ENCODE data around the gene PKNOX2. TPM values are rescaled to one million over a fixed set of nuclear protein-coding genes. Genes with fewer than 3 reads are reported as not detected.

The PKNOX2 gene
- total and polyA plus RNA-seq, 4 donors = 0.14 to 0.29 (median 0.24) TPM

DNA sequence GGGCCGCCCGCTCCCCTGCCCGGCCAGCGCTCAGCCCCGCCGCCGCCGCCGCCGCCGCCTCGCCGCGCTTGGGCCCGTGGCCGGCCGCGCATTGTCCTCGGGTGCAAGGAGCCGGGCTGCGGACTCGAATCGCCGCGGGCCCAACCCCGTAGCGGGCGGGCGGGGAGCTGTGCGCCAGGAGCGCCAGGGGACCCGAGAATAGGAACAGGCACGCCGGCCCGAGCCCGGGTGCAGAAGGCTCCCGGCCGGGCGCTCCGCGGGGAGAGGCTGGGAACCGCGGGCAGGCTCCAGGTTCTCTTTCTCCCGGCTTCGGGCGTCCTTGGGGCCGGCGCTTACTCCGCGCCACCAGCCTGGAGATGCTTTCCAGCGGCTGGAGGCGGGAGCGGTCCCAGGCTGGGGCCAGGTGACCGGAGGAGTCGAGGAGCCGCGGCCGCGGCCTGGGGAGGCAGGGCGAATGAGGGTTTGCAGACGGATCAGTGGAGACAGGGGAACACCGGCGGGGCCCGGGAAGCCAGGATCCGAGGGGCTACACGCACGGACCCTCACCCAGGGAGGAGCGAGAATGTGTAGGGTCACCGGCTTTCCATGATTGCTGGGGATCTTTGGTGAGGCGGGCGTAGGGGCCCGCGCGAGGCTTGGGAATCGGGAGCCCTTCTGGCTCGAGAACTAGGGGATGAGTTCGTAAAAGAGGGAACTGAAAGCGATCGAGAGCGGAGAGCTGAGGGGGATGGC, 726 bp downstream of the PKNOX2 start:
- Histone ChIP-seq H3K27me3 (ENCODE audit: control insufficient read depth in 4 of 4, insufficient read depth in 4 of 4, low read length in 3 of 4) (peaks cover 0 to 3% (median under 1%) of the 10 kb centered on the region in 4 donors), H3K36me3 (ENCODE audit: control insufficient read depth in 4 of 4, insufficient read depth in 3 of 4, low read depth in 1 of 4, low read length in 3 of 4) (no peaks in the 10 kb centered on the region), H3K4me1 (ENCODE audit: control insufficient read depth in 4 of 4, insufficient read depth in 4 of 4, low read length in 3 of 4) (peaks cover 10 to 32% (median 27%) of the 10 kb centered on the region in 4 donors), H3K9ac (ENCODE audit: low read depth in 1 of 2, low read length in 2 of 2) (peak overlapping the region; percentile 36), H3K27ac (ENCODE audit: low read depth in 1 of 2, low read length in 2 of 2) (peak overlapping the region; percentile 43 to 51), H3K4me3 (ENCODE audit: low read depth in 1 of 3, low read length in 3 of 3) (peak overlapping the region; percentile 32 to 69 (median 65)), H3K9me3 (ENCODE audit: control insufficient read depth in 4 of 4, low read length in 3 of 4) (no peaks in the 10 kb centered on the region)
- 1% methylated on average over 80 of the region's 80 CpGs for WGBS
- TF ChIP-seq NR2F2 (IDR thresholded peaks at IDR 0.05) (no peak), HNF4A (conservative IDR thresholded peaks at IDR 0.05) (no peak), HNF4G (IDR thresholded peaks at IDR 0.05) (no peak), FOXA2 (IDR thresholded peaks at IDR 0.05) (no peak), EGR1 (IDR thresholded peaks at IDR 0.05; ENCODE audit: low read depth in 2 of 2) (no peak), SP1 (IDR thresholded peaks at IDR 0.05) (no peak), TAF1 (conservative IDR thresholded peaks at IDR 0.05) (no peak), GABPA (IDR thresholded peaks at IDR 0.05 in 1 of 2, conservative IDR thresholded peaks at IDR 0.05 in 1 of 2) (no peak), YY1 (IDR thresholded peaks at IDR 0.05) (no peak), JUND (IDR thresholded peaks at IDR 0.05) (no peak), FOXA1 (IDR thresholded peaks at IDR 0.05) (no peak), RXRA (IDR thresholded peaks at IDR 0.05) (no peak)
- TF ChIP-seq, protein P1, sequence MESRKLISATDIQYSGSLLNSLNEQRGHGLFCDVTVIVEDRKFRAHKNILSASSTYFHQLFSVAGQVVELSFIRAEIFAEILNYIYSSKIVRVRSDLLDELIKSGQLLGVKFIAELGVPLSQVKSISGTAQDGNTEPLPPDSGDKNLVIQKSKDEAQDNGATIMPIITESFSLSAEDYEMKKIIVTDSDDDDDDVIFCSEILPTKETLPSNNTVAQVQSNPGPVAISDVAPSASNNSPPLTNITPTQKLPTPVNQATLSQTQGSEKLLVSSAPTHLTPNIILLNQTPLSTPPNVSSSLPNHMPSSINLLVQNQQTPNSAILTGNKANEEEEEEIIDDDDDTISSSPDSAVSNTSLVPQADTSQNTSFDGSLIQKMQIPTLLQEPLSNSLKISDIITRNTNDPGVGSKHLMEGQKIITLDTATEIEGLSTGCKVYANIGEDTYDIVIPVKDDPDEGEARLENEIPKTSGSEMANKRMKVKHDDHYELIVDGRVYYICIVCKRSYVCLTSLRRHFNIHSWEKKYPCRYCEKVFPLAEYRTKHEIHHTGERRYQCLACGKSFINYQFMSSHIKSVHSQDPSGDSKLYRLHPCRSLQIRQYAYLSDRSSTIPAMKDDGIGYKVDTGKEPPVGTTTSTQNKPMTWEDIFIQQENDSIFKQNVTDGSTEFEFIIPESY (IDR thresholded peaks at IDR 0.05) = no peak
- TF ChIP-seq, protein P2, sequence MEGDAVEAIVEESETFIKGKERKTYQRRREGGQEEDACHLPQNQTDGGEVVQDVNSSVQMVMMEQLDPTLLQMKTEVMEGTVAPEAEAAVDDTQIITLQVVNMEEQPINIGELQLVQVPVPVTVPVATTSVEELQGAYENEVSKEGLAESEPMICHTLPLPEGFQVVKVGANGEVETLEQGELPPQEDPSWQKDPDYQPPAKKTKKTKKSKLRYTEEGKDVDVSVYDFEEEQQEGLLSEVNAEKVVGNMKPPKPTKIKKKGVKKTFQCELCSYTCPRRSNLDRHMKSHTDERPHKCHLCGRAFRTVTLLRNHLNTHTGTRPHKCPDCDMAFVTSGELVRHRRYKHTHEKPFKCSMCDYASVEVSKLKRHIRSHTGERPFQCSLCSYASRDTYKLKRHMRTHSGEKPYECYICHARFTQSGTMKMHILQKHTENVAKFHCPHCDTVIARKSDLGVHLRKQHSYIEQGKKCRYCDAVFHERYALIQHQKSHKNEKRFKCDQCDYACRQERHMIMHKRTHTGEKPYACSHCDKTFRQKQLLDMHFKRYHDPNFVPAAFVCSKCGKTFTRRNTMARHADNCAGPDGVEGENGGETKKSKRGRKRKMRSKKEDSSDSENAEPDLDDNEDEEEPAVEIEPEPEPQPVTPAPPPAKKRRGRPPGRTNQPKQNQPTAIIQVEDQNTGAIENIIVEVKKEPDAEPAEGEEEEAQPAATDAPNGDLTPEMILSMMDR (IDR thresholded peaks at IDR 0.05; ENCODE audit: low read depth, low read length, missing input control) = no peak
- TF ChIP-seq, protein P3, sequence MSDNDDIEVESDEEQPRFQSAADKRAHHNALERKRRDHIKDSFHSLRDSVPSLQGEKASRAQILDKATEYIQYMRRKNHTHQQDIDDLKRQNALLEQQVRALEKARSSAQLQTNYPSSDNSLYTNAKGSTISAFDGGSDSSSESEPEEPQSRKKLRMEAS (IDR thresholded peaks at IDR 0.05) = no peak
- TF ChIP-seq, protein P4, sequence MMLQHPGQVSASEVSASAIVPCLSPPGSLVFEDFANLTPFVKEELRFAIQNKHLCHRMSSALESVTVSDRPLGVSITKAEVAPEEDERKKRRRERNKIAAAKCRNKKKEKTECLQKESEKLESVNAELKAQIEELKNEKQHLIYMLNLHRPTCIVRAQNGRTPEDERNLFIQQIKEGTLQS (IDR thresholded peaks at IDR 0.05) = no peak
- DNase-seq (ENCODE audit: low spot score) = no peak

DNA sequence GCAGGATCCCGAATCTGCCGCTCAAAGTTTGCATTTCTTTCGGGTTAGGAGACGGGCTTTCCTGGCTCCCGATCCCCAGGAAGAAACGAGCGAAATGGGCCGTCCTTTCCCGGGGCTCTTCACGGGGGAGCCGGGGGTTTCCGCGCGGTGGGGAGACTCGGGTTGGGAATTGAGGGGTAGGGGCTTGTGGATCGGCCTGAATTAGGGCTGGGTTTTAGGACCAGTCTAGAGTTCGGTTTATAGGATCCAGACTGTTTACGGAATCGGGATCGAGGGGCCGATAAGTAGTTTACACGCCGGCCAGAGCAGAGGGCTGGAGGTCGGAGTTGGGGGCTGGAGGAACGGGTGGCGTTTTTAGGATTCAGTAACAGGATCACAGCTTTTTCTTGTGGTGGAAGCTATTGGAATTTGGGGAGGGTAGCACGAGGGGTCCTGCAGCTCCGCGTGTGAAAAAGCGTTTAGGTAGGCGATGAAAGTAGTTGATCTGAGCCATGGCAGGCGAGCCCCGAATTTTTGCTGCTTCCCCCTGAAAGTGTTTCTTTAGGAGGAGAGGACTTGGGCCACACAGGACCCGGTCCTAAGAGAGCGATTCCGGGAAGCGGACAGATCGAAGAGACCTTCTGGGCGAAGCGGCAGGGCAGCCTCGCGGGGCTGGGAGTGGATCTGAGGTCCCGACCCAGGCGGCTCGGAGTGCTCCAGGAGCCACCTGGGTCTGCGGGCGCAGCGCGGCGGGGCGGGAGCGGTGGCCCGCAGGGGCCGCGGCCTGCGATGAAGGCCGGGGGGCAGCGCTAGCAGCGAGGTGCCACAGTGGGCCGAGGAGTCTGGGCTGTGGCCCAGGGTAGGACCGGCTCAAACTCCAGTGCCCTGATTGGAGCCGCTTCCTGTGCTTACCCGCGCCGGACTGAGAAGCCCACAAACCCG, 1.6 kb downstream of the PKNOX2 start:
- H3K27me3 ChIP-seq (ENCODE audit: control insufficient read depth in 4 of 4, insufficient read depth in 4 of 4, low read length in 3 of 4) = peaks cover 0 to 3% (median under 1%) of the 10 kb centered on the region in 4 donors
- H3K27ac ChIP-seq (ENCODE audit: low read depth in 1 of 2, low read length in 2 of 2) = peak overlapping the region; percentile 43 to 51
- peaks cover 10 to 32% (median 27%) of the 10 kb centered on the region in 4 donors for H3K4me1 ChIP-seq (ENCODE audit: control insufficient read depth in 4 of 4, insufficient read depth in 4 of 4, low read length in 3 of 4)
- peak overlapping the region; percentile 36 for H3K9ac ChIP-seq (ENCODE audit: low read depth in 1 of 2, low read length in 2 of 2)
- DNase-seq (ENCODE audit: low spot score) = no peak
- H3K9me3 ChIP-seq (ENCODE audit: control insufficient read depth in 4 of 4, low read length in 3 of 4) = no peaks in the 10 kb centered on the region
- no peak for TF ChIP-seq JUND (IDR thresholded peaks at IDR 0.05)
- no peak for TF ChIP-seq SP1 (IDR thresholded peaks at IDR 0.05)
- TF ChIP-seq YY1 (IDR thresholded peaks at IDR 0.05) = no peak
- TF ChIP-seq, protein P1 (IDR thresholded peaks at IDR 0.05) = no peak
- TF ChIP-seq FOXA2 (IDR thresholded peaks at IDR 0.05) = no peak
- TF ChIP-seq RAD21 (IDR thresholded peaks at IDR 0.05) = no peak
- TF ChIP-seq FOXA1 (IDR thresholded peaks at IDR 0.05) = no peak
- TF ChIP-seq, protein P5, sequence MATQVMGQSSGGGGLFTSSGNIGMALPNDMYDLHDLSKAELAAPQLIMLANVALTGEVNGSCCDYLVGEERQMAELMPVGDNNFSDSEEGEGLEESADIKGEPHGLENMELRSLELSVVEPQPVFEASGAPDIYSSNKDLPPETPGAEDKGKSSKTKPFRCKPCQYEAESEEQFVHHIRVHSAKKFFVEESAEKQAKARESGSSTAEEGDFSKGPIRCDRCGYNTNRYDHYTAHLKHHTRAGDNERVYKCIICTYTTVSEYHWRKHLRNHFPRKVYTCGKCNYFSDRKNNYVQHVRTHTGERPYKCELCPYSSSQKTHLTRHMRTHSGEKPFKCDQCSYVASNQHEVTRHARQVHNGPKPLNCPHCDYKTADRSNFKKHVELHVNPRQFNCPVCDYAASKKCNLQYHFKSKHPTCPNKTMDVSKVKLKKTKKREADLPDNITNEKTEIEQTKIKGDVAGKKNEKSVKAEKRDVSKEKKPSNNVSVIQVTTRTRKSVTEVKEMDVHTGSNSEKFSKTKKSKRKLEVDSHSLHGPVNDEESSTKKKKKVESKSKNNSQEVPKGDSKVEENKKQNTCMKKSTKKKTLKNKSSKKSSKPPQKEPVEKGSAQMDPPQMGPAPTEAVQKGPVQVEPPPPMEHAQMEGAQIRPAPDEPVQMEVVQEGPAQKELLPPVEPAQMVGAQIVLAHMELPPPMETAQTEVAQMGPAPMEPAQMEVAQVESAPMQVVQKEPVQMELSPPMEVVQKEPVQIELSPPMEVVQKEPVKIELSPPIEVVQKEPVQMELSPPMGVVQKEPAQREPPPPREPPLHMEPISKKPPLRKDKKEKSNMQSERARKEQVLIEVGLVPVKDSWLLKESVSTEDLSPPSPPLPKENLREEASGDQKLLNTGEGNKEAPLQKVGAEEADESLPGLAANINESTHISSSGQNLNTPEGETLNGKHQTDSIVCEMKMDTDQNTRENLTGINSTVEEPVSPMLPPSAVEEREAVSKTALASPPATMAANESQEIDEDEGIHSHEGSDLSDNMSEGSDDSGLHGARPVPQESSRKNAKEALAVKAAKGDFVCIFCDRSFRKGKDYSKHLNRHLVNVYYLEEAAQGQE (IDR thresholded peaks at IDR 0.05) = no peak
- no peak for TF ChIP-seq NR2F2 (IDR thresholded peaks at IDR 0.05)
- no peak for TF ChIP-seq GABPA (IDR thresholded peaks at IDR 0.05 in 1 of 2, conservative IDR thresholded peaks at IDR 0.05 in 1 of 2)
- TF ChIP-seq EGR1 (IDR thresholded peaks at IDR 0.05; ENCODE audit: low read depth in 2 of 2) = no peak
- peak overlapping the region; percentile 32 to 69 (median 65) for H3K4me3 ChIP-seq (ENCODE audit: low read depth in 1 of 3, low read length in 3 of 3)
- WGBS = 4% methylated on average over 66 of the region's 66 CpGs
- H3K36me3 ChIP-seq (ENCODE audit: control insufficient read depth in 4 of 4, insufficient read depth in 3 of 4, low read depth in 1 of 4, low read length in 3 of 4) = no peaks in the 10 kb centered on the region
